Tibial nerve (tissue), 4 donors: ENCODE measurements around the gene C6orf52. TPM values are rescaled to one million over a fixed set of nuclear protein-coding genes. Genes with fewer than 3 reads are reported as not detected.

Source experiments
- DNase-seq, 2 donors: peaks; one replicate each; pipeline ENCODE4 v3.0.0-alpha.2; 2019; ENCODE audit warnings: low spot score in 2 of 2
- H3K27ac ChIP-seq, 4 donors: fragments of 200-600 bp; sonication (generic) in 3 of 4; one replicate each; pipeline ENCODE4 v1.5.1; 2017 to 2019; ENCODE audit warnings: mild to moderate bottlenecking in 1 of 4
- H3K27me3 ChIP-seq, 2 donors: fragments of 200-600 bp; sonication (generic) in 1 of 2; one replicate each; pipeline versions ENCODE4 v1.5.1 to v1.6.0; 2017 to 2019
- H3K36me3 ChIP-seq, 3 donors: fragments of 200-600 bp; sonication (generic); one replicate each; pipeline ENCODE4 v1.5.1; 2018 to 2019
- H3K4me1 ChIP-seq, 4 donors: fragments of 200-600 bp; sonication (generic) in 3 of 4; one replicate each; pipeline ENCODE4 v1.5.1; 2017 to 2019
- H3K4me3 ChIP-seq, 4 donors: fragments of 200-600 bp; sonication (generic) in 3 of 4; one replicate each; pipeline ENCODE4 v1.5.1; 2017 to 2019; ENCODE audit warnings: mild to moderate bottlenecking in 1 of 4, moderate library complexity in 1 of 4
- H3K9me3 ChIP-seq, 4 donors: fragments of 200-600 bp; sonication (generic) in 3 of 4; one replicate each; pipeline ENCODE4 v1.5.1; 2017 to 2019
- CTCF ChIP-seq, 5 experiments: fragments of 200-600 bp in 3 of 5; fragments of 450-650 bp in 2 of 5; sonication (generic) in 3 of 5; IDR thresholded peaks; one replicate each; pipeline ENCODE4 v1.5.1; 2016 to 2019; ENCODE audit warnings: antibody characterized with exemption in 5 of 5, mild to moderate bottlenecking in 3 of 5, moderate library complexity in 2 of 5
- EP300 ChIP-seq, 2 donors: sonication (generic); formaldehyde crosslinking; IDR thresholded peaks; one replicate each; pipeline ENCODE4 v1.6.1; 2017; ENCODE audit warnings: antibody characterized with exemption in 2 of 2, mild to moderate bottlenecking in 1 of 2
- POLR2A ChIP-seq, 2 donors: fragments of 450-650 bp; IDR thresholded peaks; one replicate each; pipeline ENCODE4 v1.6.1; 2017; ENCODE audit warnings: antibody characterized with exemption in 2 of 2, mild to moderate bottlenecking in 2 of 2, moderate library complexity in 2 of 2
- WGBS, 2 donors: methylation state at CpG; one replicate each; pipeline ENCODE4 v1.1.5; 2018; 5-methylcytosine and 5-hydroxymethylcytosine counted together
- total RNA-seq, 4 donors: library from RNA; depleted of rRNA; stranded (reverse); fragments of >200 nt; gene quantifications; one replicate each; pipeline ENCODE4 v1.1.0, GENCODE V29; 2016

C6orf52 gene
- total RNA-seq, 4 donors from 2014 or later, result not detected

GRCh38 chr6:10659699-10660348 is 34.6 kb downstream of the C6orf52 start:
- no peaks in the 10 kb centered on the region for H3K4me1 ChIP-seq
- peak overlapping the region in 3 of 4 donors; percentile 11 to 31 (median 13) for H3K4me3 ChIP-seq
- DNase-seq, result no peak
- no peaks in the 10 kb centered on the region for H3K27me3 ChIP-seq
- H3K36me3 ChIP-seq, result no peaks in the 10 kb centered on the region
- WGBS, 2 donors, result 81 to 84% methylated on average over 31 to 42 of the region's 48 CpGs
- TF ChIP-seq POLR2A (IDR thresholded peaks at IDR 0.05) (no peak), EP300 (IDR thresholded peaks at IDR 0.05) (no peak), CTCF (IDR thresholded peaks at IDR 0.05) (no peak)
- H3K9me3 ChIP-seq, result peaks cover 0 to 5% (median 0%) of the 10 kb centered on the region in 4 donors
- H3K27ac ChIP-seq, result no peak overlapping the region

GRCh38 chr6:10658910-10659698 is 35.3 kb downstream of the C6orf52 start:
- Histone ChIP-seq H3K27ac (no peak overlapping the region), H3K36me3 (no peaks in the 10 kb centered on the region), H3K27me3 (no peaks in the 10 kb centered on the region), H3K9me3 (no peaks in the 10 kb centered on the region), H3K4me3 (peak overlapping the region in 3 of 4 donors; percentile 11 to 31 (median 13)), H3K4me1 (no peaks in the 10 kb centered on the region)
- TF ChIP-seq EP300 (IDR thresholded peaks at IDR 0.05) (no peak), CTCF (IDR thresholded peaks at IDR 0.05) (no peak), POLR2A (IDR thresholded peaks at IDR 0.05) (no peak)
- no peak for DNase-seq
- 83 to 88% methylated on average over 24 of the region's 24 CpGs for WGBS, 2 donors

GRCh38 chr6:10655508-10656055 is 38.8 kb downstream of the C6orf52 start:
- Histone ChIP-seq H3K27ac (no peak overlapping the region), H3K9me3 (no peaks in the 10 kb centered on the region), H3K27me3 (no peaks in the 10 kb centered on the region), H3K36me3 (no peaks in the 10 kb centered on the region), H3K4me3 (no peak overlapping the region), H3K4me1 (no peaks in the 10 kb centered on the region)
- WGBS, 2 donors, result 75 to 79% methylated on average over 12 of the region's 12 CpGs
- no peak for TF ChIP-seq EP300 (IDR thresholded peaks at IDR 0.05)
- TF ChIP-seq POLR2A (IDR thresholded peaks at IDR 0.05), result no peak
- TF ChIP-seq CTCF (IDR thresholded peaks at IDR 0.05), result no peak
- DNase-seq, result no peak

- no peak for TF ChIP-seq EP300 (IDR thresholded peaks at IDR 0.05)
- WGBS, 2 donors, result 92 to 100% methylated on average over 1 of the region's 1 CpG
- Histone ChIP-seq H3K27ac (no peak overlapping the region), H3K4me1 (no peaks in the 10 kb centered on the region), H3K27me3 (no peaks in the 10 kb centered on the region), H3K4me3 (no peak overlapping the region), H3K36me3 (no peaks in the 10 kb centered on the region), H3K9me3 (no peaks in the 10 kb centered on the region)
- DNase-seq, result no peak
Measured at GRCh38 chr6:10644225-10644624, 50.2 kb downstream of the C6orf52 start.

GRCh38 chr6:10643201-10643651 is 51.2 kb downstream of the C6orf52 start:
- no peak for DNase-seq
- H3K27me3 ChIP-seq, result no peaks in the 10 kb centered on the region
- H3K36me3 ChIP-seq, result no peaks in the 10 kb centered on the region
- H3K9me3 ChIP-seq, result no peaks in the 10 kb centered on the region
- TF ChIP-seq EP300 (IDR thresholded peaks at IDR 0.05), result peak in 1 of 2 donors; percentile 34
- TF ChIP-seq CTCF (IDR thresholded peaks at IDR 0.05), result no peak
- H3K4me3 ChIP-seq, result no peak overlapping the region
- H3K4me1 ChIP-seq, result no peaks in the 10 kb centered on the region
- 76% methylated on average over 3 of the region's 3 CpGs for WGBS, 2 donors
- no peak overlapping the region for H3K27ac ChIP-seq
